ENCODE results near the gene DEFB132. TPM values are rescaled to one million over a fixed set of nuclear protein-coding genes. Genes with fewer than 3 reads are reported as not detected.

Gene DEFB132
- total and polyA plus RNA-seq, 2 of the 13 experiments (the other 11 are each of a cell fraction or from before 2014, with no cell fraction given): not detected

DNA sequence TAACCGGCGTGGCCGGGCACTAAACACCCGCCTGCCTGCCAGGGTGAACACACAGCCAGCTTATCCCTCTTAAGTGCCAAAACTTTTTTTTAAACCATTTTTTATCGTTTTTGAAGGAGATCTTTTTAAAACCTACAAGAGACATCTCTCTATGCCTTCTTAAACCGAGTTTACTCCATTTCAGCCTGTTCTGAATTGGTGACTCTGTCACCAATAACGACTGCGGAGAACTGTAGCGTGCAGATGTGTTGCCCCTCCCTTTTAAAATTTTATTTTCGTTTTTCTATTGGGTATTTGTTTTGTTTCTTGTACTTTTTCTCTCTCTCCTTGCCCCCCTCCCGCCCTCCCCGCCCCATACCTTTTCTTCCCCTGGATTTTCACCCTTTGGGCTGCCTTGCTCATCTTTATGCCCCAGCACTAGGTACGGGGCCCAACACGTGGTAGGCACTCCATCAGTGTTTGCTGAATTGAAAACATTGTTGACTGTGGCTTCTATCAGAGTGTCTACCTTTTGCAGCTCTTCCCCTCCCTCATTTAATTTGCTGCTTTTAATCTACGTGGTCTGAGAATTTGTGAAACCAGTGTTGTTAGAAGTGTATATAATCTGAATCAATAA lies 41.4 kb downstream of the DEFB132 start (continued):
- TF ChIP-seq, protein P1, sequence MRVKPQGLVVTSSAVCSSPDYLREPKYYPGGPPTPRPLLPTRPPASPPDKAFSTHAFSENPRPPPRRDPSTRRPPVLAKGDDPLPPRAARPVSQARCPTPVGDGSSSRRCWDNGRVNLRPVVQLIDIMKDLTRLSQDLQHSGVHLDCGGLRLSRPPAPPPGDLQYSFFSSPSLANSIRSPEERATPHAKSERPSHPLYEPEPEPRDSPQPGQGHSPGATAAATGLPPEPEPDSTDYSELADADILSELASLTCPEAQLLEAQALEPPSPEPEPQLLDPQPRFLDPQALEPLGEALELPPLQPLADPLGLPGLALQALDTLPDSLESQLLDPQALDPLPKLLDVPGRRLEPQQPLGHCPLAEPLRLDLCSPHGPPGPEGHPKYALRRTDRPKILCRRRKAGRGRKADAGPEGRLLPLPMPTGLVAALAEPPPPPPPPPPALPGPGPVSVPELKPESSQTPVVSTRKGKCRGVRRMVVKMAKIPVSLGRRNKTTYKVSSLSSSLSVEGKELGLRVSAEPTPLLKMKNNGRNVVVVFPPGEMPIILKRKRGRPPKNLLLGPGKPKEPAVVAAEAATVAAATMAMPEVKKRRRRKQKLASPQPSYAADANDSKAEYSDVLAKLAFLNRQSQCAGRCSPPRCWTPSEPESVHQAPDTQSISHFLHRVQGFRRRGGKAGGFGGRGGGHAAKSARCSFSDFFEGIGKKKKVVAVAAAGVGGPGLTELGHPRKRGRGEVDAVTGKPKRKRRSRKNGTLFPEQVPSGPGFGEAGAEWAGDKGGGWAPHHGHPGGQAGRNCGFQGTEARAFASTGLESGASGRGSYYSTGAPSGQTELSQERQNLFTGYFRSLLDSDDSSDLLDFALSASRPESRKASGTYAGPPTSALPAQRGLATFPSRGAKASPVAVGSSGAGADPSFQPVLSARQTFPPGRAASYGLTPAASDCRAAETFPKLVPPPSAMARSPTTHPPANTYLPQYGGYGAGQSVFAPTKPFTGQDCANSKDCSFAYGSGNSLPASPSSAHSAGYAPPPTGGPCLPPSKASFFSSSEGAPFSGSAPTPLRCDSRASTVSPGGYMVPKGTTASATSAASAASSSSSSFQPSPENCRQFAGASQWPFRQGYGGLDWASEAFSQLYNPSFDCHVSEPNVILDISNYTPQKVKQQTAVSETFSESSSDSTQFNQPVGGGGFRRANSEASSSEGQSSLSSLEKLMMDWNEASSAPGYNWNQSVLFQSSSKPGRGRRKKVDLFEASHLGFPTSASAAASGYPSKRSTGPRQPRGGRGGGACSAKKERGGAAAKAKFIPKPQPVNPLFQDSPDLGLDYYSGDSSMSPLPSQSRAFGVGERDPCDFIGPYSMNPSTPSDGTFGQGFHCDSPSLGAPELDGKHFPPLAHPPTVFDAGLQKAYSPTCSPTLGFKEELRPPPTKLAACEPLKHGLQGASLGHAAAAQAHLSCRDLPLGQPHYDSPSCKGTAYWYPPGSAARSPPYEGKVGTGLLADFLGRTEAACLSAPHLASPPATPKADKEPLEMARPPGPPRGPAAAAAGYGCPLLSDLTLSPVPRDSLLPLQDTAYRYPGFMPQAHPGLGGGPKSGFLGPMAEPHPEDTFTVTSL (CRISPR knock-in tag; IDR thresholded peaks at IDR 0.05; ENCODE audit: borderline replicate concordance): no peak
- TF ChIP-seq HMGA1 (CRISPR knock-in tag; conservative IDR thresholded peaks at IDR 0.05): no peak
- TF ChIP-seq, protein P2, sequence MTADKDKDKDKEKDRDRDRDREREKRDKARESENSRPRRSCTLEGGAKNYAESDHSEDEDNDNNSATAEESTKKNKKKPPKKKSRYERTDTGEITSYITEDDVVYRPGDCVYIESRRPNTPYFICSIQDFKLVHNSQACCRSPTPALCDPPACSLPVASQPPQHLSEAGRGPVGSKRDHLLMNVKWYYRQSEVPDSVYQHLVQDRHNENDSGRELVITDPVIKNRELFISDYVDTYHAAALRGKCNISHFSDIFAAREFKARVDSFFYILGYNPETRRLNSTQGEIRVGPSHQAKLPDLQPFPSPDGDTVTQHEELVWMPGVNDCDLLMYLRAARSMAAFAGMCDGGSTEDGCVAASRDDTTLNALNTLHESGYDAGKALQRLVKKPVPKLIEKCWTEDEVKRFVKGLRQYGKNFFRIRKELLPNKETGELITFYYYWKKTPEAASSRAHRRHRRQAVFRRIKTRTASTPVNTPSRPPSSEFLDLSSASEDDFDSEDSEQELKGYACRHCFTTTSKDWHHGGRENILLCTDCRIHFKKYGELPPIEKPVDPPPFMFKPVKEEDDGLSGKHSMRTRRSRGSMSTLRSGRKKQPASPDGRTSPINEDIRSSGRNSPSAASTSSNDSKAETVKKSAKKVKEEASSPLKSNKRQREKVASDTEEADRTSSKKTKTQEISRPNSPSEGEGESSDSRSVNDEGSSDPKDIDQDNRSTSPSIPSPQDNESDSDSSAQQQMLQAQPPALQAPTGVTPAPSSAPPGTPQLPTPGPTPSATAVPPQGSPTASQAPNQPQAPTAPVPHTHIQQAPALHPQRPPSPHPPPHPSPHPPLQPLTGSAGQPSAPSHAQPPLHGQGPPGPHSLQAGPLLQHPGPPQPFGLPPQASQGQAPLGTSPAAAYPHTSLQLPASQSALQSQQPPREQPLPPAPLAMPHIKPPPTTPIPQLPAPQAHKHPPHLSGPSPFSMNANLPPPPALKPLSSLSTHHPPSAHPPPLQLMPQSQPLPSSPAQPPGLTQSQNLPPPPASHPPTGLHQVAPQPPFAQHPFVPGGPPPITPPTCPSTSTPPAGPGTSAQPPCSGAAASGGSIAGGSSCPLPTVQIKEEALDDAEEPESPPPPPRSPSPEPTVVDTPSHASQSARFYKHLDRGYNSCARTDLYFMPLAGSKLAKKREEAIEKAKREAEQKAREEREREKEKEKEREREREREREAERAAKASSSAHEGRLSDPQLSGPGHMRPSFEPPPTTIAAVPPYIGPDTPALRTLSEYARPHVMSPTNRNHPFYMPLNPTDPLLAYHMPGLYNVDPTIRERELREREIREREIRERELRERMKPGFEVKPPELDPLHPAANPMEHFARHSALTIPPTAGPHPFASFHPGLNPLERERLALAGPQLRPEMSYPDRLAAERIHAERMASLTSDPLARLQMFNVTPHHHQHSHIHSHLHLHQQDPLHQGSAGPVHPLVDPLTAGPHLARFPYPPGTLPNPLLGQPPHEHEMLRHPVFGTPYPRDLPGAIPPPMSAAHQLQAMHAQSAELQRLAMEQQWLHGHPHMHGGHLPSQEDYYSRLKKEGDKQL (CRISPR knock-in tag; IDR thresholded peaks at IDR 0.05; ENCODE audit: low read depth): no peak

Data from HepG2 (cell line).